MCF 10A (cell line): ENCODE measurements around the gene UQCRQ. TPM values are rescaled to one million over a fixed set of nuclear protein-coding genes. Genes with fewer than 3 reads are reported as not detected.
A peak's percentile ranks its signal among the peaks of the same experiment; 100 is the strongest.

Experiments used
- BruUV-seq: library from RNA; stranded (reverse); fragments of 400-500 nt; replicated peaks from 2 replicates; lab custom pipeline; 2021; lab: Mats Ljungman, UMichigan
- CTCF ChIA-PET: fragments of 300-600 bp; sonication (Branson Sonifier 250); formaldehyde crosslinking; extraction: SDS; loops from one replicate; lab custom pipeline; 2021; ENCODE audit warnings: antibody characterized with exemption, inconsistent platforms; lab: Yijun Ruan, JAX
- POLR2A ChIA-PET: fragments of 300-600, 350-650 bp; sonication (Branson Sonifier 250); formaldehyde crosslinking; extraction: SDS; loops from one replicate; lab custom pipeline; 2020; ENCODE audit warnings: antibody characterized with exemption, inconsistent platforms; lab: Yijun Ruan, JAX
- DNase-seq: peaks from one replicate; pipeline ENCODE4 v3.0.0-alpha.2; 2018; ENCODE audit not compliant: unreplicated experiment
- H3K27ac Mint-ChIP-seq: one replicate; pipeline ENCODE4 v1.8.0; 2022; ENCODE audit warnings: mild to moderate bottlenecking, low read depth, mixed read lengths; ENCODE audit not compliant: unreplicated experiment
- H3K27me3 Mint-ChIP-seq: one replicate; pipeline ENCODE4 v1.8.0; 2022; ENCODE audit warnings: mixed read lengths; ENCODE audit not compliant: insufficient read depth, unreplicated experiment
- H3K36me3 Mint-ChIP-seq: one replicate; pipeline ENCODE4 v1.8.0; 2022; ENCODE audit warnings: mild to moderate bottlenecking, moderate library complexity, mixed read lengths; ENCODE audit not compliant: insufficient read depth, unreplicated experiment
- H3K4me1 Mint-ChIP-seq: one replicate; pipeline ENCODE4 v1.8.0; 2022; ENCODE audit warnings: mixed read lengths; ENCODE audit not compliant: insufficient read depth, unreplicated experiment
- H3K4me3 Mint-ChIP-seq: one replicate; pipeline ENCODE4 v1.8.0; 2022; ENCODE audit warnings: mild to moderate bottlenecking, moderate library complexity, mixed read lengths; ENCODE audit not compliant: unreplicated experiment
- H3K9me3 Mint-ChIP-seq: one replicate; pipeline ENCODE4 v1.8.0; 2022; ENCODE audit warnings: mixed read lengths; ENCODE audit not compliant: unreplicated experiment
- CTCF ChIP-seq: fragments of 200-600 bp; IDR thresholded peaks from one replicate; pipeline ENCODE4 v1.8.0; 2022; ENCODE audit warnings: antibody characterized with exemption, mild to moderate bottlenecking; ENCODE audit not compliant: unreplicated experiment
- intact Hi-C: fragments of 100-400 bp; cut with micrococcal nuclease; formaldehyde crosslinking; loops from 2 replicates; pipeline ENCODE4 v1.14.1; 2022
- total RNA-seq: library from RNA; stranded (reverse); gene quantifications from 2 replicates; pipeline ENCODE4 v1.2.3, GENCODE V29; 2022

UQCRQ gene
- total RNA-seq, 1 experiment from 2014 or later: 974 TPM

GRCh38 chr5:132901730-132902129 is 35.3 kb downstream of the UQCRQ start:
- Mint-ChIP-seq H3K4me3 (no peak overlapping the region), H3K27ac (no peak overlapping the region), H3K4me1 (peaks cover 6% of the 10 kb centered on the region), H3K36me3 (peaks cover 76% of the 10 kb centered on the region), H3K9me3 (no peaks in the 10 kb centered on the region), H3K27me3 (no peaks in the 10 kb centered on the region)
- DNase-seq: no peak
- no peak for TF ChIP-seq CTCF
- intact Hi-C loops: no loop called here
- POLR2A ChIA-PET: interaction anchor here (1.7 kb wide), 1 partner anchor 61 kb away, joined by 4 read pairs; no protein-coding TSS in a partner anchor
- CTCF ChIA-PET: interaction anchor here (0.6 to 1.7 kb wide), 3 partner anchors 18 to 205 kb away, joined by 3 to 4 read pairs (median 4); no protein-coding TSS in a partner anchor
- no TSS peak for BruUV-seq

GRCh38 chr5:132905938-132906337 is 39.5 kb downstream of the UQCRQ start:
- H3K4me3 Mint-ChIP-seq: no peak overlapping the region
- peak overlapping the region; percentile 1 for H3K27ac Mint-ChIP-seq
- no TSS peak for BruUV-seq
- H3K4me1 Mint-ChIP-seq: peaks cover 17% of the 10 kb centered on the region
- CTCF ChIA-PET: interaction anchor here (0.5 to 1.5 kb wide), 5 partner anchors 11 to 1813 kb away, joined by 3 to 5 read pairs (median 3); no protein-coding TSS in a partner anchor
- no peaks in the 10 kb centered on the region for H3K27me3 Mint-ChIP-seq
- H3K36me3 Mint-ChIP-seq: peaks cover 65% of the 10 kb centered on the region
- H3K9me3 Mint-ChIP-seq: no peaks in the 10 kb centered on the region
- POLR2A ChIA-PET: interaction anchor here (0.6 to 2.7 kb wide), 12 partner anchors 8 to 147 kb away, joined by 3 to 11 read pairs (median 4); partner anchors contain the start of genes AFF4, GDF9 and UQCRQ
- intact Hi-C loops: no loop called here
- peak; percentile 54 for DNase-seq
- no peak for TF ChIP-seq CTCF

GRCh38 chr5:132907161-132907560 is 40.7 kb downstream of the UQCRQ start:
- ChIA-PET POLR2A (interaction anchor here (0.5 to 2.7 kb wide), 13 partner anchors 8 to 1426 kb away, joined by 3 to 12 read pairs (median 5); partner anchors contain the start of genes AFF4, GDF9, HSPA4 and UQCRQ), CTCF (interaction anchor here (0.6 to 1.0 kb wide), 4 partner anchors 11 to 63 kb away, joined by 3 to 4 read pairs (median 3); no protein-coding TSS in a partner anchor)
- H3K27me3 Mint-ChIP-seq: no peaks in the 10 kb centered on the region
- DNase-seq: no peak
- peak overlapping the region; percentile 7 for H3K27ac Mint-ChIP-seq
- peaks cover 71% of the 10 kb centered on the region for H3K36me3 Mint-ChIP-seq
- intact Hi-C loops: no loop called here
- no TSS peak for BruUV-seq
- H3K9me3 Mint-ChIP-seq: no peaks in the 10 kb centered on the region
- no peak for TF ChIP-seq CTCF
- peaks cover 22% of the 10 kb centered on the region for H3K4me1 Mint-ChIP-seq
- H3K4me3 Mint-ChIP-seq: no peak overlapping the region

- BruUV-seq: no TSS peak
- peaks cover 22% of the 10 kb centered on the region for H3K4me1 Mint-ChIP-seq
- CTCF ChIA-PET: interaction anchor here (0.6 to 0.9 kb wide), 2 partner anchors 34 to 170 kb away, joined by 3 to 6 read pairs; no protein-coding TSS in a partner anchor
- H3K36me3 Mint-ChIP-seq: peaks cover 71% of the 10 kb centered on the region
- POLR2A ChIA-PET: interaction anchor here (0.6 to 1.1 kb wide), 2 partner anchors 11 to 142 kb away, joined by 3 to 5 read pairs; partner anchors contain the start of gene HSPA4
- no peaks in the 10 kb centered on the region for H3K27me3 Mint-ChIP-seq
- DNase-seq: no peak
- no peak overlapping the region for H3K27ac Mint-ChIP-seq
- TF ChIP-seq CTCF: no peak
- H3K9me3 Mint-ChIP-seq: no peaks in the 10 kb centered on the region
- intact Hi-C loops: no loop called here
- no peak overlapping the region for H3K4me3 Mint-ChIP-seq
These were observed 43.3 kb downstream of the UQCRQ start for GRCh38 chr5:132909702-132910101.
